HG02852 (cell line): ENCODE results near the gene TM4SF4.

ENCODE experiments used
- ATAC-seq: cut with Tn5 transposase; IDR thresholded peaks from one replicate; pipeline ENCODE4 v1.9.1; 2021; ENCODE audit warnings: mild to moderate bottlenecking, moderate library complexity; ENCODE audit not compliant: unreplicated experiment

Gene TM4SF4

DNA sequence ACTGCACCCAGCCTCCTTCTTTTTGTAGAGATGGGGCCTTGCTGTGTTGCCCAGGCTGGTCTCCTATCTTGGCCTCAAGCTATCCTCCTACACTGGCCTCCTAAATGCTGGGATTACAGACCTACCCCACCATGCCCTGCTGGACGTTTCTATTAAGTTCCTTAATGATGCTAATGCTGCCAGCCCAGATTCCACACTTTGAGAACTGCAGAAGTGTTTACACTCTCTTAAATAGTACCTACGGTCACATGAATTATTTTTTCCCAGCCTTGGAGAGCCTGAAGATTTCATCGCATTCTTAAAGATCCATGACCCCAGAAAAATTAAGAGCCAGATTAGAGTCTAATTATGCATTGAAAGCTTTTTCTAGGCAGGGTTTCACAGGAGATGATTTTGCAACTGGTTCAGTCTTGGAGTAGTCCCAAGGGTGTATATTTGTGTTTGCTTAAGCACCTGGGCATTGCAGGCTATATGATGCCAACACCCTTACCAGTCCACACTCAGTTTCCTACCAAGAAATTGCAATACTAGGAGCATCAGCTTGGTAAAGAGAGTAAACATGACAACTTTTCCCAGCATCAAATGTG, 36.6 kb downstream of the TM4SF4 start:
- no peak for ATAC-seq

DNA sequence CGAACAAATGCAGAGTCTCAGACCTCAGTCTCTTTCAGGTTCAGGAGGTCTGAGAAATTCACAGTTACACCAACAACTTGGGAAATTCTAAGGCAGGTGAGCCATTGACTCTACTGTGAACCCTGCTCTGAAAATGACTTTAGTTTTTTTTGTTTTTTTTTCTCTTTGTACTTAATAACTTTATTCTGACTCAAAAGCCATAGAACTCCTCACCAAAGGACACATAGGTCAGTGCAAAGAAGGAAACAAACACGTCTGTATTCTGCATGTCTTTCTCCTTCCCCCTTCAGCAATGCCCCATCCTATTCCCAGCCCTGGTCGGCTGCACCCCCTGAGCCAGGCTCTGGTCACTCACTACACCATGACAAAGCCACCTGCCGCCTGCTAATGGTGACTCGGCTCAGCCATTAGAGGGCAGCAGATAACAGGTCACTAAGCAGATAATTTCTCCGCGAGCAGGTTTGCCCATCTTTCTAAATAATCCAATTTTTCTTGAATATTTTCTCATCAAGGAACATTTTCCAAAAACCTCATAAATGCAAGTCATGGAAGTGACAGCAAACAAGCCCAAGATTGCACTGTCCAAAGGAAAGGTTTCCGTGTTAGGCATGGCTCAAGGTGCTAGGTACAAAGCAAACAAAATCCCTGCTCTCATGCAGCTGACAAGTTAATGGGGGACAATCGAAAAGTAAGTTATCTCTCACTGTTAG, 37.7 kb downstream of the TM4SF4 start:
- peak; percentile 75 for ATAC-seq

DNA sequence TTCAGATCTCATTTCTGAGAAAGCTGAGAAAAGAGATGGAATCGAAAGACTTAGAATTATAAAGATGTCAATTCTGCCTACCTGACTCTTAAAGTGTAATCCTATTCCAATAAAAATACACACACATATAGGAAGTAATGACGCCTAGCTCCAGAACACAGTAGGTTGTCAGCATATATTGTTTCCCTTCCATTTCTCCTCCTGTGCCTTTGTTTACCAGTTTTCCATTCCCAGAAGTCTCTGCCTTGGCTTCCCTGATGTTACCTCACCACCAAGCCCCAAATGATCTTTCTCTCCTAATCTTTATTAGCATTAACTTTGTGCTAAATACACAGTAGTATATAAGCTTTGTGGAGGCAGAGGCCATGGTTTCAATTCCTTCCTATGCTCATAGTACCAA, 40.0 kb downstream of the TM4SF4 start:
- ATAC-seq: no peak

DNA sequence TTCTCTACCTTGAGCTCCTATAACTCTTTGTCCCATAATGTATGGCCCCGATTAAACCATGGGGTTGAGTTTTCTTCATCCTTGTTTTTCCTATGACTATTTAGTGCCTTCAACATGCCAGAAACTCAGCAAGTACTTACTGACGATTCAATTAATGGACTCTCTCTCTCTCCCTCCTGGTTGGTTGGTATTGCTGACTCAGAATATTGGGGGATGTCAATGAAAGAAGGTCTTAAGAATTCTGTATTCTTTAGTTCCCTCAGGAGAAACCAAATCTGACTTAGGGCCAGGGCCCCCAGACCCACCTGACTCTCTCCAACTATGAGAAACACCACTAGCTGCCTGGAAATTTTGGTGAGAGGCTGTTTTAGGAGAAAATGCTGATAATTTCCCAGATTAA, 40.8 kb downstream of the TM4SF4 start:
- ATAC-seq: no peak

DNA sequence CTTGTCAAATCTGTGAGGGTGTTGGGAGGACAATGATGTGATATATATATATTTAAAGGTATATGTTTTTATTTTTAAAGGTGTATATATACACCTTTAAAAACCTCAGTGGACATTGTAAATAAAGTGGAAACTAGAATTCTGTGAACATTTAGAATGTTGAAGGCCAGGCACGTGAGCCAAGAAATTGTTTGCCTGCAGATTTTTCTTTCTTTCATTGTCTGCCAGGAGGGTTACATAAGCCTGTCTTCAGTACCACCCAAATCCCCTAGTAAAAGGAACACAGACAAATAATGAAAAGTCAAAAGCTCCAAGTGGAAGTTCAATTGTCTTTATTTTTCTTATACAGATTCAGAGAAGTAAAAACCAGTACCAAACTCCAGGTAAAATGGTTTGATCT, 42.4 kb downstream of the TM4SF4 start:
- no peak for ATAC-seq

DNA sequence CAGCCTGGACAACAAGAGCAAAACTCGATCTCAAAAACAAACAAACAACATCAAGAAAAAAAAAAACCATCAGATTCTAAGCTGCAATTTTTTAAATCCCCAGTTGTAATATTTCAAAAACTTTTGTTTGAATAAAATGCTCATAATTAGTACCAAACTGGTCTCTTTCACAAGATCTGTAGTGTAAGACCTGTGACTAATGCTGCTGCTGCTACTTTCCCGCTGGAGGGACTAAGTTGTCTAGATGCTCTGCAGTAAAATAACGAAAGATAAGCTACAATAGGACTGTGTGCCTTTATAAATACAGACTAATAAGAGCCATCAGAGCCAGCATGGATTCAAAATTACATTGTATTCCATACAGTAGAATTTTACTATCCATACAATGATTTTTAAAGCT, 45.4 kb downstream of the TM4SF4 start:
- ATAC-seq: no peak

DNA sequence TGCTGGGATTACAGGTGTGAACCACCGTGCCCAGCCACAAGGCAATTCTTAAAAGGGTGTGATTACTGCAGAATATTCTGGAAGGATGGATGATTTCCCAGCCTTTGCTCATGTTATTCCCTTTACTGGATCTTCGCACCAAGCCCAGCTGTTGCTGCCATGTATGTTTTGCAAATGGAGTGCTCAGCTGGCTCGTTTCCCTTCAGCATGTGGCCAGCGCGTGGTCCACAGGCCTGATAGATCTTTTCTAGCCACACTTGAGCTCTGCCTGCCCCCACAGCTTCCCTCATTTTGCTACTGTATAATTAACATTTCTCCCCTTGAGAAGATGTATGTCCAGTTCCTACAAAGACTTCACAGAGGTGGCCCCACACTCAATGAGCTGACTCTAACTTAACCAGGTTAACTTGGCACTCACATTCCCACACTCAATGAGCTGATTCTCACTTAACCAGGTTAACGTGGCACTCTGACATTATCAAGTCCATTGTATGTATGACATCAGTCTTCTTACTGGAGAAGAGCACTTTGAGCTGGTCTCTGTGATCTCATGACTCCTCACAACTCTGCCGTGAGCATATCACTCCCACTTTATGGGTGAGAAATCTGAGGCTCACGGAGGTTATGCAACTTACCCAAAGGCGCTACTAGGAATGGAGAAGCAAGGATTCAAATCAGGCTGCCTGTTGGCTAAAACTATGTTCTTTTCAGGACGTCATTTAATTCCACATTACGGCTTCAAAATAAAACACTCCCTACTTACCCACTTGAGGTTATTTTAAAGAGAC, 49.2 kb downstream of the TM4SF4 start:
- ATAC-seq: no peak

DNA sequence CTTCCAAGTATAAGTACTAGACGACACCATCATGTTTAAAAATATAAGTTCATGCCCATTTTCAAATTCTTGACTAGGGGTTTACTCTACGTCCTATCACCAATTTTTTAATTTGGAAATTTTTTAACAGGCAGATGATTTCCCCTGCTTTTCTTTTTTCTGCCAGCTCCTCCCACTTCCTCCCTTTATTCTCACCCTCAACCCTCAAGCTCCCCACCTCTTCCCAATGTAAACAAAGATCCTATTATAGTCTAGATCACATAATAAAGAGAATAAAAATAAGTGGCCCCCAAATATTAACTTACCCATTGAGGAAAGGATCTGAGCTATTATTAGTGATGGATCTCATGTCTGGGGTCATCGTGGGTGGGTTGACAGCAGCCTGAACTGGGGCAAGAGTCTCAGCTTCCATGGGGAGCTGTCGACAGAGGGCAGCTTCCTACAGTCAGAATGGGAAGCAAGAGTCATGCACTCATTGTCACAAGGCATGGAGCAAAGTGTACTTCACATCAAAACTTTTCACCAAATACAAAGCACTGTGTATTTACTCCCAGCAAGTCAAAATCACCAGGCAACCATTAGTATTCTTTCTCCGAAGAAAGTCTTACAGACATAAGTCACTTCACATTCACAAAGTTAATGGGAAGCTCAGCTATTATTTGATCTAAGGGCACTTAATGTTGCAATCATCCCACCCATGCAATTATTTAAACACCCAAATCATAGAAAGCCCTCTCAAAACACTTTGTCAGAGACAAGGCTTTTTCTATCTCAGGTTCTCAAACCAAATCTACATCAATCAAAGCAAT, 53.2 kb downstream of the TM4SF4 start:
- ATAC-seq: no peak

DNA sequence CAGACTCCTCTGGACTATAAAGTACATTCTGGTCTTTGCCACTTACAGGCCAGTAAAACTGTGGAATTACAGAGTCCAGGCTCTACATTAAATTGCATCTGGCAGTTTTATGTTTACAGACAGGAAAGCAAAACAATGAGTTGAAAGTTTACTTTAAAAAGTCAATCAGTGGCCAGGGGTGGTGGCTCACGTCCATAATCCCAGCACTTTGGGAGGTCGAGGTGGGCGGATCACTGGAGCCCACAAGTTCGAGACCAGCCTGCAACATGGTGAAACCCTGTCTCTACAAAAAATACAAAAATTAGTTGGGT, 53.8 kb downstream of the TM4SF4 start:
- ATAC-seq: no peak

DNA sequence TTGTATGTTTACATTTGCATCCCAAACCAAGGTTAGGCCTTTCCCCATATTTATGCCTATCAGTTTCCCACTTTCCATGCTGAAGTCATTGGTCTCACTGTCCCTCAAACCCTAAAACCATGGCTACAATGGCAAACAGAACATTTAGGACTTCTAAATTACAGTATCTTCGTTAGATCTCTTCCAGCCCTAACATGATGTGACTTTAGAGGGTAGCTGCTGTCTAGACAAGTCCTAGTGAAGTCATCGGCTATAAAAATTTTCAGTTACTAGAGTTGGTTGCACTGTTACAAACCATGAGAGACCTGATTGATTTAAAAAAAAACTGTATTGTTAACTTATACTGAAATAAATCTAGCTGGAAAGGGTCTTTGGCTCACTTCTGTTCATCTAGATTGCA, 54.6 kb downstream of the TM4SF4 start:
- ATAC-seq: no peak

DNA sequence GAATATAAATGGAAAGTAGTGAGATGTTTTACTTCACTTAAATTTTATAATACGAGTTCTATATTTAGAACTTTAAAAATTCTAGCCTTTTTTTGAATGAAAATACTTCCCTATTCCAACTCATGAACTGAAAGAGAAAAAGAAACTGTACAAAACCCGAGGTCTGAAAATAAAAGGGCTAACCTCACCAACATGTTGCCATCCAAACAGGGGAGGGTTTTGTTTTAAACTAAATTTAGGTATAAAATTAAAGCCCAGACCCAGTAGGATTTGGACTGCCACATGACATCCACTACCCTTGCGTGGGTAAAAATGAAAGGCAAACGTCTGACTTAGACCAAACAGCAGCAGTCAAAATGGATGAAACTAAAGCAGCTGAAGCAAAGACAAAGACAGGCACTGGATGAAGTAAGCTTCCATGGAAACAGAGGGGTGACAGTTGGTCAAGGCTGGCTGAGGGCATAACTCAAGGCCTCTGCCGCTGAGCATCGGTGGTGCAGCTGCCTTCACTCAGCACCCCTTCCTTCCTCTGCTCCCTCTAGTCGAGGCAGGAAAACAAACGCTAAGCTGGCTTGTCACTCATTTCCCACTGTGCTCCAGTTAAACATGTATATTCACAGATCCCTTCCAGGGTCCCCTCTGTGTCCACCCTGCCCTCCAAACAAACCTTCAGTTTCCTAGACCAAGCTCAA, 58.1 kb downstream of the TM4SF4 start:
- ATAC-seq: peak; percentile 46

DNA sequence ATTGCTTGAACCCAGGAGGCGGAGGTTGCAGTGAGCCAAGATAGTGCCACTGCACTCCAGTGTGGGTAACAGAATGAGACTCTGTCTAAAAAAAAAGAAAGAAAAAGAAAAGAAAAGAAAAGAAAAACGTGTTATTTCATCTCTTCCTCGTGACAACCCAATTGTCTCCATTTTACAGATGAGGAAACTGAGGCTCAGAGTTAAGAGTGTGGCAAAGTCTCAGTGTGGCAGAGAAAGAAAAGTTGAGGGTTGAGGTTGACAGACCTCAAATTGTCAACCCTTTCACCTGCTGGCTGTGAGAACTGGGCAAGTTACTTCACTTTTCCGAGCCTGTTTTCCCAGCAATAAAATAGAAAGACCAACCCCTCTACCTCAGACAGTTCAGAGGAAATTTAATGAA, 59.6 kb downstream of the TM4SF4 start:
- no peak for ATAC-seq

DNA sequence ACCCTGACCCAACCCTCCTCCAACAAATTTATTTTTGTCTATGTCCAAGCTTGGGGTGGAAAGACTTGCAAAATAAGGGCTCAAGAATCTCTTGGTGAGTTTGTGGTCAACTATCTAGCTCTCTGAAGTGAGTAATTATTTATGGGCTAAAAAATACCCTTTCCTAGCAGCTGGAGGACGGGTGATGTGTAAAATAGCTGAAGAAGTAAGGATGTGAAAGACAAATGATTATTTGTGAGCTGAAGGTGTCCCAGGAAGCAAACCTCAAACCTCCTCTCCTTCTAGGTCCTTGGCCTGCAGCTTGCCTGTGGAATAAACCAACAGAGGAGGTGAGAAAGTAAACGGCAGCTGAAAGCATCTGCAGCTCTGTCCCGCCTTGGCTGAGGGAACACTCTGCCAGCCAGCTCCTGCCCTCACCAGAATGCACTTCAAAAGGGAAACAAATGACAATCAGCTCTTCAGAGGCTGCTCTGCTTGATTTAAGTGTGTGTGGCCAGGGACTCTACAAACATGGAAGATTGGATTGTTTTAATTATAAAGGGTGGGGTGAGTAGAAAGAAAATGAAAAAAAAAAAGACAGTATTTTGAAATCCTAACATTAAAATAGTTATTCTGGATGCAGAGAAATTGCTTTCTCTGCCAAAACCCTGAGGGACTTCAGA, 60.3 kb downstream of the TM4SF4 start:
- ATAC-seq: no peak

DNA sequence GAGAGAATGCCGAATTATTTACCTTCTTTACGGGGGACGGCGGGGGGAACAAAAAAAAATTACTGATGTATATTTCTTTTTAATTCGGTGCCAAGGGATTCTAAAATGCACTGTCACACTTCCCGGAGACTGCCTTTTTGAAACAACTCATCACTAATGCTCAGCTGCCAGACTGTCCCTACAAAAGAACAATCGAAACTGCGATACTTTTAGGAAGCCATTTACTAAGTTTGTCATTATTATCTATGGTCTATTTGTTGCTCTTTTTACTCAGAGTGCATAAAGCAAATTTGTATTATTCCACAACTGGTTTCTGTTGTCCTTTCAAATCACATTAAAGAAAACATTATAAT, 60.8 kb downstream of the TM4SF4 start:
- no peak for ATAC-seq

DNA sequence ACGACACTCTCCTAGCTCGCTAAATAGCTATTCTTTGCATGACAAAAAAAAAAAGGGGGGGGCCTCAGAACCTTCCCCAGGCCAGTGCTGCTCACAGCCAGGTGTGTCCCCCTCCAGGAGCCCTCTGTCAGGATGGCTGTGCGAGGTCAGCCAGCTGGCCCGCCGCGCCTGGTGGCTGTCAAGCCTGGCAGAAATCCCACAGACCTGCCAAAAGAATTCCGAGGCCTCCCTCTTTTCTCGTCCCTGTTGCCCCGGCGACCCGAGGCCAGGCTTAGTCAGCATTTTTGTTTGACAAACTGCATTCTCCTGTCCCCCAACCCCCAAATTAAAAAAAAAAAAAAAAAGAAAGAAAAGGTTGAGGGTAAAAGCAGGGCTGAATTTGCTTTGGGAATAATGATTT, 61.9 kb downstream of the TM4SF4 start:
- no peak for ATAC-seq

DNA sequence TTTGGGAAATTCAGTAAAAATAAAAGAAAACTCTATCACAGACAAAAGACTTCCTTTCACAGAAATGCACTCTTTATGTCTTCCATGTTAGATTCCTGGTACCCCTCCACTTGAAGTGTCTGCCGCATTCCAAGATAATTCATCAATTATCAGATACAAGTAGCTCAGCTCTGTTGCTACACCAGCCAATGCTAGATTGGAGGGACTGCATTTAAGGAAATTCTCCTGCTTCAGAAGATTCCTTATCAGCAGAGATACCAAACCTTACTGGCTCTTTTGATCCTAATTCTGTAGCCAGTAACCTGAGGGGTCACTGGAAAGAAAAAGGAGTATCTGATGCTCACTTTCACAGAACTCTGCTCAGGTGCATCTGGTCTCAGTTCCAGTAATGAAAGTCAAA, 63.9 kb downstream of the TM4SF4 start:
- no peak for ATAC-seq

DNA sequence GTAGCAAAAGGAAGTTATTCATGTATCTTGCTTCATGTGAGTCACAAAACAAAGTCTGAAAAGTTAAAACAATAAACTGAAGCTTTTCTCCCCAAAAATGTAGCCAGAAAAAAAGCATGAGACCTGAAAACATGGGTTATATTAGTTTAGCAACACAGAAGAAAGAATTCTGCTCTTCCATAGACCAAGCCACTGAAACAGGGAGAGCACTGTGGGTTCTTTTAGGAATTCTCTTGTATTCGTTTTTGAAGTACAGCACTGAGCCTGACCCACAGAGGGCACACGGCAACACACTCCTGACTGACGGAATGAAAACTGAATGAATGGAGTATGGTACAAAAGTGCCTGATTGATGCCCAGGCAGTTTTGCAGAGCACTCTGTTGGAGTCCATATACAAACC, 66.6 kb downstream of the TM4SF4 start:
- ATAC-seq: no peak

DNA sequence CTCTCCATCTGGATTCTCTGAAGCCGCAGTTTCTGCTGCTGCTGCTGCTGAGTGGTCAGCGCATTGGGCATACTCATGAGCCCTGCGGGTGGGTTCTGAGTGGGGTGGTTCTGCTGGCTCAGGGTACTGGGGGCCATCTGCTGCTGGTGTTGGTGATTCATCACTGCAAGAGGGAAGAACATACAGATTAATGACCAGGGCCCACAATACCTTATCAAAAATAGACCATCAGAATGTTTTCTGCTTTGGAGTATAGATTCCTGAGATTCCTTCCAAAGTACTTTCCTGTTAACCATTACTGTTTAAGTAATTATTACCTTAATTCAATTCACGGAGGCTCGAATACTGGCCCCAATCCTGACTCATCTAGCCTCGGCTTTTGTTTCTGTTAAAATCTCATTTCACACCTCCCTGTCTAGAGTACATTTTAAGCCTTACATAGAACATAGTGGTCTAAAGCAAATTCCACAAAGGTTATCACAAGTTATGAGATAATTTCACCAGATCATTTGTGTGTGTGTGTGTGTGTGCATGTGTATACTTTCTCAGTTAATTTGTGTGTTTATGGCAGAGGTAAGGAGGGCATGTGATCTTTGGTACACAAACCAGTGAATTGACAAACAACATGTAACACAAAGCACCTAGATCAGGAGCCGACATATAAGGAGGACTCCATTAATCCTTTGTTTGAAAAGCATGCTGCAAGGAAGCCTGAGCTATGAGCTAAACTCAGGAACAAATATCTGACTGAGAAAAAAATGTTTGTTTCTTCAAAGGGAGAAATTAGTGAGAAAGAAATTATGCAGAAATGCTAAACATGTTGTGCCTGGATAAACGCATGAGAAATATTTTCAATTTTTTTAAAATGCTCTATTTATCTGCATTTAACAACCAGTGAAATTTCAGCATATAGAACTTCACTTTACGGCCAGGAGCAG, 68.1 kb downstream of the TM4SF4 start:
- ATAC-seq: no peak

DNA sequence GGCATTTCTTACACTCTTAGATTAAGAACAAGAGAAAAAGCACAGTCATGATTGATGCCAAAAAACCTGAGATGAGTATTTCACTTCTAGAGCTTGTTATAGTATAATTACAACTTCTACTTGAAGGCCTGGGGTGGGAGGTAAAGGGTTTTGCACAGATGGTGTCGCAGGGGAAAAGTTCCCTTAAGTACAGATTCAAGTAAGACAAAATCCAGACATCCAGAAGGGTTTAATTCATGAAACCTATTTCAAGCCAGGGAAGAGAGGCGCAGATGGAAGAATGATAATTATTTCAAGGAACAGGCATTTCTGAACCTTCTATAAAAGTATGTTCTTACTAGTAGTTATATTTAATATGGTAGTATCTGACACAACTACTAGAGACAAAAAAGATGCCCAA, 70.6 kb downstream of the TM4SF4 start:
- ATAC-seq: no peak
